Measurements from ENCODE around the gene PTPN12.
"Not testable (repeated sequence)": the region's sequence is repeated elsewhere in the genome, so short reads cannot be mapped to it uniquely, and the experiment has no call there.

Gene PTPN12

GRCh38 chr7:77580762-77581350 is 43.8 kb downstream of the PTPN12 start:
- DNase-seq = no peak

GRCh38 chr7:77587272-77587671 is 50.2 kb downstream of the PTPN12 start:
- no peak for DNase-seq

DNA sequence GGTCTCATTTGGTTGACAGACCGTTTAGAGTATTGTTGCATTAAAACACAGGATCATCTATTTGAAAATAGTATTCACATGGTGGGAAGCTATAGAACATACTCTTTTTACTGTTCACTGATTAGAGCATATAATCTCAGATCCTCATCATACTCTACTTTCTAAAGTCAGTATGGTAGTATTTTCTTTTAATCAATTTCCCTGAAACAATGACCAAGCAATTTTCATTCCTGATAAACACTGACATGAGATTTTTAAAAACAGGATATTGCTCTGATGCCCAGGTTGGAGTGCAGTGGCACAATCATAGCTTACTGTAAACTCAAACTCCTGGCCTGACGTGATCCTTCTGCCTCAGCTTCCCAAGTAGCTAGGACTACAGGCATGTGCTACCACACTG is 63.9 kb downstream of the PTPN12 start:
- DNase-seq = no peak

- no peak for DNase-seq
Measured at GRCh38 chr7:77606562-77606961, 69.5 kb downstream of the PTPN12 start.

DNA sequence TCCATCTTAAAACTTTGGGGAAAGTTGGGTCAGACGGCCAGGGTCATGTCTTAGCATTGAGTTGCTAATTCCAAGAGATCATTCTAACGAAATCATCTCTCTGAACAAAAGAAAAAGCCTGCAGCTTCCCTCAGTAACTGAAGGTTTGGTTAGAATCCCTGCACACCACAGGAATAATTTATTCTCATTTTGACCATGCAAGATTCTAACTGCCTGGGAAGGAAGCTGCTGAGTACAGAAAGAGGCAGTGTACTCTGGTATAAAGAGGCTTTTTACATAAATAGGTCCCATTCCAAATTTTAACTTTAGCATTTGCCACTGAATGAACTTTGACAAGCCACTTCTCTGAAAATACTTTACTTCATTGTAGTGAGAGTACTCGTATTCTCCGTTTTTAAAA is 82.2 kb downstream of the PTPN12 start:
- no peak for DNase-seq

DNA sequence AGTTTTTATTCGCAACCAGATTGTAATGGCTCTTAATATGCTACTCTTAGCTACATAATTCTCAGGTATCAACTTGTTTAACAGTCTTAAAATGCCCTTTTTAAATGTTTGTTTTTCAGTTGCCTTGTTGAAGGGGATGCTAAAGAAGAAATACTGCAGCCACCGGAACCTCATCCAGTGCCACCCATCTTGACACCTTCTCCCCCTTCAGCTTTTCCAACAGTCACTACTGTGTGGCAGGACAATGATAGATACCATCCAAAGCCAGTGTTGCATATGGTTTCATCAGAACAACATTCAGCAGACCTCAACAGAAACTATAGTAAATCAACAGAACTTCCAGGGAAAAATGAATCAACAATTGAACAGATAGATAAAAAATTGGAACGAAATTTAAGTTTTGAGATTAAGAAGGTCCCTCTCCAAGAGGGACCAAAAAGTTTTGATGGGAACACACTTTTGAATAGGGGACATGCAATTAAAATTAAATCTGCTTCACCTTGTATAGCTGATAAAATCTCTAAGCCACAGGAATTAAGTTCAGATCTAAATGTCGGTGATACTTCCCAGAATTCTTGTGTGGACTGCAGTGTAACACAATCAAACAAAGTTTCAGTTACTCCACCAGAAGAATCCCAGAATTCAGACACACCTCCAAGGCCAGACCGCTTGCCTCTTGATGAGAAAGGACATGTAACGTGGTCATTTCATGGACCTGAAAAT is 89.7 kb downstream of the PTPN12 start:
- DNase-seq = no peak

DNA sequence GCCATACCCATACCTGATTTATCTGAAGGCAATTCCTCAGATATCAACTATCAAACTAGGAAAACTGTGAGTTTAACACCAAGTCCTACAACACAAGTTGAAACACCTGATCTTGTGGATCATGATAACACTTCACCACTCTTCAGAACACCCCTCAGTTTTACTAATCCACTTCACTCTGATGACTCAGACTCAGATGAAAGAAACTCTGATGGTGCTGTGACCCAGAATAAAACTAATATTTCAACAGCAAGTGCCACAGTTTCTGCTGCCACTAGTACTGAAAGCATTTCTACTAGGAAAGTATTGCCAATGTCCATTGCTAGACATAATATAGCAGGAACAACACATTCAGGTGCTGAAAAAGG is 90.2 kb downstream of the PTPN12 start:
- DNase-seq = no peak

DNA sequence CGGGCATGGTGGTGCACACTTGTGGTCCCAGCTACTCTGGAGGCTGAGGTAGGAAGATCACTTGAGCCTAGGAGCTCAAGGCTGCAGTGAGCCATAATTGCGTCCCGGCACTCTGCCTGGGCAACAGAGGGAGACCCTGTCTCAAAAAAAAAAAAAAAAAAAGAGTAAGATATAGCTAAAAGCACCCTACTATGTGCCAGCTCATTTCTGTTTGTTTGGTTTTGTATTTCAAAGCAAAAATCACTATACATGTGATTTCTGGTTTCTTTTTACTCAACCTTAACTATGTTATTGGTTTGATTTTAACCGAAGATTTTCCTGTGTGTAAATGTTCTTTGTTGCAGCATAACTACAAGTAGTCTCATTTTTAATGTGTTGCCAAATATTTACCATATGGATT is 92.7 kb downstream of the PTPN12 start:
- no peak for DNase-seq

DNA sequence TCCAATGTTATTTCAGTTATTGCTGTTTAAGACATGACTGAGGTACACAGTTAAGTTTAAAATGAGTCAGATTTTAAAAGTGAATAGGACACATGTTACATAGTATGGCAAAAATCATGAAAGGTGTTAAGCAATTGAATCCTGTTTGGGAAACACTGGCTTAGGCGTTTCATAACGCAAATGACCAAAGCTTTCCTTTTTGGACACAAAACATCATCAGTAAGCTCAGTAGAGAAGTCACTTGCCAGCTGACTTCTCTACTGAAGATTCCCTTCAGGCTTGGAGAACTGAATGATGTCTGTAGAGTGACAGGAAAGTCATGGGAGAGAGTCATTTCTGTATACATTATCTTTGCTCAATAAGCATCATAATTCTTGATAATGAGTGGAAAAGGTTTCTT is 94.7 kb downstream of the PTPN12 start:
- no peak for DNase-seq

DNA sequence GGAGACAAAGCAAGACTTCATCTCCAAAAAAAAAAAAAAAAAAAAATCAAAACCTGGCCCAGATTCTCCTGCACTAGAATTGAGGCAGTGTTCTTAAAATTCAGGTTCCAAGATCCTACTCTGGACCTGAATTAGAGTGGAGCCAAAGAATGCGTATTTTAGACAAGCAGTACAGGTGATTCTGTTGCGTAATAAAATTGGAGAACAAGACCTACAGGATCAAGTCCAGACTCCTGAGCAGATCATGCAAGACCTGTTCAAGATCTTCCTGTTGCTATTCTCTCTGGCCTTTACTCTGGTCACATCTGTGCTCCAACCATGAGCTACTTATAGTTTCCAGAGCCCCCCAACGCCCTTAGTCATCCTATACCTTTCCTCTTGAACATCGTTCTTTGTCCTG is 107.7 kb downstream of the PTPN12 start:
- no peak for DNase-seq

DNA sequence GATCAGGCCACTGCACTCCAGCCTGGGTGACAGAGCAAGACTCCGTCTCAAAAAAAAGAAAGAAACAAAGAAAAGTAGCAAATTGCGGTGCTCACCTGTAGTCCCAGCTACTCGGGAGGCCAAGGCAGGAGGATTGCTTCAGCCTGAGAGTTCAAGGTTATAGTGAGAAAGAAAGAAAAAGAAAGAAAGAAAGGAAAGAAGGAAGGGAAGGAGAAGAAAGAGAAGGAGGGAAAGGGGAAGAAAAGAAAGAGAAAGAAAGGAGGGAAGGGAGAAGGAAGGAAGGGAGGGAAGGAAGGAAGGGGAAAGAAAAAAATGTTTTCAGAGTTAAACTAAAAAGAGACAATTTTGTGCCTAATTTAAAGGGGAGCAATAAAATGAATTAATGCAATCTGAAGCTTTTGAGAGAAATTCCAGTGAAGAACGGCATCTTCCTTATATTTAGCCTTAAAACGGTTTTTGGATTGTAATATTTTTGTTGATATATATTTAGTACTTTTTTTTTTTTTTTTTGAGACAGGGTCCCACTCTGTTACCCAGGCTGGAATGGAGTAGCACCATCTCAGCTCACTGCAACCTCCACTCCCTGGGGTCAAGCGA is 111.7 kb downstream of the PTPN12 start:
- DNase-seq = no peak

GRCh38 chr7:77649716-77650349 is 112.7 kb downstream of the PTPN12 start:
- DNase-seq = peak; percentile 73

GRCh38 chr7:77651575-77652162 is 114.6 kb downstream of the PTPN12 start:
- no peak for DNase-seq

DNA sequence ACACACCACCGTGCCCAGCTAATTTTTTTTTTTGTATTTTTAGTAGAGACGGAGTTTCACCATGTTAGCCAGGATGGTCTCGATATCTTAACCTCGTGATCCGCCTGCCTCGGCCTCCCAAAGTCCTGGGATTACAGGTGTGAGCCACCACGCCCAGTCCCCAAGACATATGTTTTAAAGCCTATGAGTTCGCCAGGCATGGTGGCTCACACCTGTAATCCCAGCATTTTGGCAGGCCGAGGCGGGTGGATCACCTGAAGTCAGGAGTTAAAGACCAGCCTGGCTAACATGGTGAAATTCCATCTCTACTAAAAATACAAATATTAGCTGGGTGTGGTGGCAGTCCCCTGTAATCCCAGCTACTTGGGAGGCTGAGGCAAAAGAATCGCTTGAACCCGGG is 115.7 kb downstream of the PTPN12 start:
- not testable (repeated sequence) for DNase-seq

- no peak for DNase-seq
Measured at GRCh38 chr7:77653572-77653971, 116.5 kb downstream of the PTPN12 start.

- no peak for DNase-seq
Measured at GRCh38 chr7:77655356-77655755, 118.3 kb downstream of the PTPN12 start.

GRCh38 chr7:77655836-77656455 is 118.9 kb downstream of the PTPN12 start:
- DNase-seq = no peak

GRCh38 chr7:77657427-77658224 is 120.5 kb downstream of the PTPN12 start:
- DNase-seq = no peak

DNA sequence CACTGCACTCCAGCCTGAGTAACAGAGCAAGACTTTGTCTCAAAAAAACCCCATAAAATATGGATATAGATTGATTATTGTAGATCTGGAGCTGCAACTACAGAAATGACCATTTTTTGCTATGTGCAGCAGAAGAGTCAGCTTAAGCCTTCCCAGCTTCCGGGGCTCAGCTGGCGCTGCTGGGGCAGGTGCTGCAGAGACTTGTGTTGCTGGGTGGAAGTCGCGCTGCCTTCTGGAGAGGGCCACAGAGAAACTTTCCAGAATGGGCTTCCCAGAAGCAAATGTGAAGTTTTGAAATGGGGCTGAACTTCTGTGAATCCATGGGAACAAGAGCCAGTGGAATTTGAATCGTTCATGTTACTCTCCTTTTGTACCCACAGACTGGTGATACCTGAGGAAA is 121.8 kb downstream of the PTPN12 start:
- DNase-seq = no peak

DNA sequence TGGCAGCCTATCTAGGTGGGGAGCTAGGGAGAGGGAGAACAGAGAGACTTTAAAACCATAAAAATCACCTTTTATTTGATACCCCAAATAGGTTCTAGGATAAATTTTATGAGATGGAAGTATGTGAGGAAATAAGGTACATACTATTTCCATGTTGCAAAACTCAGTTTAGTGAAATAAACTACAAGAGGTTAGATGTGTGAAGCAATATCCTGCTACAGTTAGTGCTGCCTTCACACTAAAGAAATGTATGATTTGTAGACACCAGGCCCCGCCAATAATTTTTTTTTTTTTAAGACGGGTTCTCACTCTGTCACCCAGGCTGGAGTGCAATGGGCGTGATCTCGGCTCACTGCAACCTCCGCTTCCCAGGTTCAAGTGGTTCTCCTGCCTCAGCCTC is 124.7 kb downstream of the PTPN12 start:
- DNase-seq = no peak

DNA sequence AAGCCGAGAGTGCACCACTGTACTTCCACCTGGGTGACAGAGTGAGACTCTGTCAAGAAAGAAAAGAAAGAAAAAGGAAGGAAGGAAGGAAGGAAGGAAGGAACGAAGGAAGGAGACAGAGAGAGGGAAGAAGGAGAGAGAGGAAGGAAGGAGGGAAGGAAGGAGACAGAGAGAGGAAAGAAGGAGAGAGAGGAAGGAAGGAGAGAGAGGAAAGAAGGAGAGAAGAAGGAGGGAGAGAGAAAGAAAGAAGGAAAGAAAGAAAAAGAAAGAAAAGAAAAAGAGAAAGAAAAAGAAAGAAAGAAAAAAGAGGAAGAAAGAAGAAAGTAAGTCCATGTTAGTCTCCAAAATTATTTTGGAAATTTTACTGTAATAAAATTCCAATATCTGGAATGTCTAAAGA is 125.8 kb downstream of the PTPN12 start:
- DNase-seq = no peak

DNA sequence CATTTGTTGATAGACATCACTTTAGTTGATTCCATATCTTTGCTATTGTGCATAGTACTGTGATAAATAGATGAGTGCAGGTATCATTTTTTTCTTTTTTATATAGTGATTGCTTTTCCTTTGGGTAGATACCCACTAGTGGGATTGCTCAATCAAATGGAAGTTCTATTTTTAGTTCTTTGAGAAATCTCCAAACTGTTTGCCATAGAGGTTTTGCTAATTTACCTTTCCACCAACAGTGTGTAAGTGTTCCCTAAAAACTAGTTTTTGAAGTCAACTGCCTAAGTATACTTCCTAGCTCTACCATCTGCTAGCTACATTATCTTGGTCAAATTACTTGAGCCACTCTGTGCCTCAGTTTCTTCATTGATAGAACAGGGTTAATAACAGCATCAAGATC is 127.6 kb downstream of the PTPN12 start:
- DNase-seq = no peak
